Measurements from ENCODE around the gene SERINC3. TPM values are rescaled to one million over a fixed set of nuclear protein-coding genes. Genes with fewer than 3 reads are reported as not detected.
"Not testable (repeated sequence)": the region's sequence is repeated elsewhere in the genome, so short reads cannot be mapped to it uniquely, and the experiment has no call there.

Gene SERINC3
- total RNA-seq, 1 donor from 2014 or later = 143 TPM

GRCh38 chr20:44478206-44478605 is 43.7 kb downstream of the SERINC3 start:
- intact Hi-C loops (cut with DNase I) = no loop called here
- no peak for TF ChIP-seq CTCF (IDR thresholded peaks at IDR 0.05)
- DNase-seq = no peak

GRCh38 chr20:44477151-44477550 is 44.7 kb downstream of the SERINC3 start:
- H3K4me3 ChIP-seq = no peak overlapping the region
- H3K4me1 ChIP-seq = peaks cover 10% of the 10 kb centered on the region
- H3K36me3 ChIP-seq = peaks cover 14% of the 10 kb centered on the region
- no peak for DNase-seq
- no peaks in the 10 kb centered on the region for H3K9me3 ChIP-seq
- intact Hi-C loops (cut with DNase I) = no loop called here
- no peak for ATAC-seq
- no peak for TF ChIP-seq CTCF (IDR thresholded peaks at IDR 0.05)
- H3K27me3 ChIP-seq = no peaks in the 10 kb centered on the region
- peak overlapping the region; percentile 3 for H3K27ac ChIP-seq

More at GRCh38 chr20:44478206-44478605, 43.7 kb downstream of the SERINC3 start:
- H3K4me3 ChIP-seq = no peak overlapping the region
- H3K4me1 ChIP-seq = peaks cover 10% of the 10 kb centered on the region
- ATAC-seq = no peak
- no peaks in the 10 kb centered on the region for H3K9me3 ChIP-seq
- peaks cover 22% of the 10 kb centered on the region for H3K36me3 ChIP-seq
- no peak overlapping the region for H3K27ac ChIP-seq
- H3K27me3 ChIP-seq = no peaks in the 10 kb centered on the region

- intact Hi-C loops (cut with DNase I) = no loop called here
- ATAC-seq = peak; percentile 99
- Histone ChIP-seq H3K4me3 (peak within 1 kb of the TSS; percentile 78), H3K27ac (peak within 1 kb of the TSS; percentile 94), H3K36me3 (peaks cover 11% of the 10 kb centered on the region), H3K9me3 (no peaks in the 10 kb centered on the region), H3K4me1 (peaks cover 10% of the 10 kb centered on the region), H3K27me3 (no peaks in the 10 kb centered on the region)
- peak; percentile 24 for TF ChIP-seq CTCF (IDR thresholded peaks at IDR 0.05)
- DNase-seq = peak; percentile 96
Observed at GRCh38 chr20:44475694-44476560, 45.9 kb downstream of the SERINC3 start, which contains the start of gene TTPAL. Gene TTPAL, plus strand, starts transcription at chr20:44475874. Its CDS starts 4,126 bp downstream, at chr20:44480000.

- H3K36me3 ChIP-seq = peaks cover 5% of the 10 kb centered on the region
- intact Hi-C loops (cut with DNase I) = no loop called here
- H3K4me3 ChIP-seq = peak overlapping the region; percentile 78
- TF ChIP-seq CTCF (IDR thresholded peaks at IDR 0.05) = no peak
- peaks cover 10% of the 10 kb centered on the region for H3K4me1 ChIP-seq
- DNase-seq = no peak
- no peaks in the 10 kb centered on the region for H3K27me3 ChIP-seq
- peak overlapping the region; percentile 94 for H3K27ac ChIP-seq
- no peak for ATAC-seq
- no peaks in the 10 kb centered on the region for H3K9me3 ChIP-seq
Observed at GRCh38 chr20:44475372-44475693, 46.5 kb downstream of the SERINC3 start.

- H3K4me3 ChIP-seq; H3K36me3 ChIP-seq; ATAC-seq; DNase-seq; H3K27ac ChIP-seq; H3K27me3 ChIP-seq; intact Hi-C loops (cut with DNase I); H3K9me3 ChIP-seq; H3K4me1 ChIP-seq: not testable (repeated sequence)
Observed at GRCh38 chr20:44472283-44472682, 49.6 kb downstream of the SERINC3 start.

GRCh38 chr20:44471481-44471882 is 50.4 kb downstream of the SERINC3 start:
- intact Hi-C loops (cut with DNase I) = no loop called here

More at GRCh38 chr20:44471481-44471882, 50.4 kb downstream of the SERINC3 start:
- peak; percentile 19 for TF ChIP-seq CTCF (IDR thresholded peaks at IDR 0.05)
- H3K27ac ChIP-seq = no peak overlapping the region
- no peak overlapping the region for H3K4me3 ChIP-seq
- peaks cover 5% of the 10 kb centered on the region for H3K4me1 ChIP-seq
- no peaks in the 10 kb centered on the region for H3K27me3 ChIP-seq
- ATAC-seq (no peak), DNase-seq (no peak)
- no peaks in the 10 kb centered on the region for H3K36me3 ChIP-seq
- H3K9me3 ChIP-seq = no peaks in the 10 kb centered on the region
